GM19372 (cell line): Measurements from ENCODE around the gene FAM210B.
A peak's percentile ranks its signal among the peaks of the same experiment; 100 is the strongest.
"Not testable (repeated sequence)": the region's sequence is repeated elsewhere in the genome, so short reads cannot be mapped to it uniquely, and the experiment has no call there.

Experiments
- ATAC-seq: cut with Tn5 transposase; IDR thresholded peaks from one replicate; pipeline ENCODE4 v1.9.1; 2021; ENCODE audit warnings: mild to moderate bottlenecking, low read depth, moderate library complexity; ENCODE audit not compliant: unreplicated experiment

FAM210B gene

DNA sequence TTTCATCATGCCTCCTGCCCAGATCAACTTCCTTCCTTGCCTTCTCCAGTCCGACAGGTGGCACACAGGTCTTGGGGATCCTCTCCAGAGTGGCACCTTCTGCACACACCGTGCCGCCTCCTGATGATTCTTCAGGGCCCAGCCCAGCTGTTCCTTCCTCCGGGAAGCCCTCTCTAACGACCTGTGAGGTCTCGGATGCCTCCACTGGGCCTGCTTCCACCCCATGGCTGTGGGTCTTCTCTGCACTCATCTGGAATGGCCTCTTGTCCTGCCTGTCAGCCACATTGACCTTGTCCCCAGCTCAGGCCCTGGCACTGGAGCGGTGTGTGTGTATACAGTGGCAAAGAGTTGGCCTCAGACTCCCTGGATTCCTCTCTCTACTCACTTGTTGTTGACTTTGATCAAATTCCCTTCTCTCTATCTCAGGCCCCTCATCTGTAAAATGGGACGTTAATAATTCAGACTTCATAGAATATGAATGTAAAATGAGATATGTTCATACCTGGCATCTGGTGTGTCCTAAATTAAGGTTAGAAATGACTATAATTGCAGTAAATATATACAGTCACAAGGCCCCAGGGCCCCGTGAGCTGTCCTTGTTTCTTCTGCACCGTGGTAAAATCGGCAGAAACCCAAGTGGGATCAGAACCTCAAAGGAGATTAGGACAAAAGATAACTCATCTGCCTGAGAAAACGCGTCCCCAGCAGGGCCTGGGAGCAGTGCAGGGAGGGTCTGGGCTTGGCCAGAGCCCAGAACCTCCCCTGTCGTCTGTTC, 1.5 kb downstream of the FAM210B start:
- ATAC-seq: no peak

DNA sequence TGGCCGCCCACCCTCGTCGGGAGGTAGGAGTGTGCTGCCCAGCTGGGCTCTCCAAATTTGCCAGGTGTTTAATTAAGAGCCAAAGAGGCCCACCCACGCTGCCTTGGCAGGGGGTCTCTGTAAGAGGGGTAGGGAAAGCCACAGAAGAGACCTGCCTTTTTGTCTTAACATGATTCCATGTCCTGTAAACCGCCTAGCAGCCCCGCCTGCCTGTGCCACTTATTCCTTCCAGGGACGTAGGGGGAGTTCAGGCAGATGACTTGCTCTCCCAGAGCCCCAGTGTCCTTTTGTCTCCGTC, 2.1 kb downstream of the FAM210B start:
- no peak for ATAC-seq

DNA sequence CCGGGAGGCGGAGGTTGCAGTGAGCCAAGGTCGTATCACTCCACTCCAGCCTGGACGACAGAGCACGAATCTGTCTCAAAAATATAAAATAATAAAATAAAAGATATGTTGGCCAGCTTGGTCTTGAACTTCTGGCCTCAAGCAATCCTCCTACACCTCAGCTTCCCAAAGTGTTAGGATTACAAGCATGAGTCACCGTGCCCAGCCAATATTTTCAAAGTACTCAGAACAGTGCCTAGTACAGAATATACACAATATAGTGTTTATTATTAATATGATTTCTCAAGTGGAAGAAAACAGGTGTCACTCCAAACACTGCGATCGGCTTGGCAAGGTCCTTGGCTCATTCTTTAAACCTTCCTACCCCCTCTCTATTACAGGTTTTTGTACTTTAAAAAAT, 3.1 kb downstream of the FAM210B start:
- ATAC-seq: no peak

DNA sequence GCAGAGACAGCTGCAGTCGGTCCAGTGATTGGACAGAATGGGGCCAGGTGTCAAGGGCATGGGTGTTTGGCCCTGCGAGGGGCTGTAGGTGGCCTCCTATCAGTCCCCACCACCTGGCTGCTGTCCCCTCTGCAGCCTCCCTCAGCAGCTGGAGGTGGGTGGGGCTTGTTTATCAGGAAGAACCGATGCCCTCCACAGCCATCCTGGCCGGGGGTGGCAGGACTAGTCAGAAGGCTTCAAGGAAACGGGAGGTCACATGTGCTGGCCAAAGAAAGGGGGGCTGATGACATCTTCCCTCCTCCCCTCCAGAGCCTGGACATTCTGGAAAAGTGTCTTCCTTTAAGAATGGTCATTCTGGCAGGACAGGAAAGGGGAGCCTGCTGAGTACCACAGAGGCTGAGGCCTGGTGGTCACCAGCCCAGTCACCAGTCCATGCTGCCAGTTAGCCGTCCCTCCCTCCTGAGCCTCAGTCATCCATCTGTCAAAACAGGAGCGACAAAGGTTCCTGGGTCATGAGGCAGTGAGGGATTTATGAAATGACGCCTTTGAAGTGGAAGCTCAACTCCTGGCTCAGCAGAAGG, 4.1 kb downstream of the FAM210B start:
- ATAC-seq: no peak

DNA sequence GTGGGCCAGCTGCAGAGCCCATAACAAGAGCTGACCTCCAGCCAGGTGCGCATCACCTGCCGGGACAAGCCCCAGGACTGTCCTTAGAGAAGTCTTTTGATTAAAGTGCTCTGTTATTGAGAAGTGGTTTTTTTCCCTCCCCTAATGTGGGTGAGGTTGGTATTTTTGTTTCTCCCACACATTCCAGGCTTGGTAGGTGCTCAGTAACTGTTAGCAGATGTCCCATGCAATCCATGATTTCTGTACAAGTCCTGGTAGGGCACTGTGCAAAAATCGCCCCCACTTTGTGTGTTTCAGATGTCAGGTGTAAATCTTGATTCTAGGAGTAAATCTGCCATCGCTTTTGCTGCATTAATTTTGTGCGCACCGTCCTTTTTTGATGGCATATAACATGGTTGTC, 4.7 kb downstream of the FAM210B start:
- no peak for ATAC-seq

DNA sequence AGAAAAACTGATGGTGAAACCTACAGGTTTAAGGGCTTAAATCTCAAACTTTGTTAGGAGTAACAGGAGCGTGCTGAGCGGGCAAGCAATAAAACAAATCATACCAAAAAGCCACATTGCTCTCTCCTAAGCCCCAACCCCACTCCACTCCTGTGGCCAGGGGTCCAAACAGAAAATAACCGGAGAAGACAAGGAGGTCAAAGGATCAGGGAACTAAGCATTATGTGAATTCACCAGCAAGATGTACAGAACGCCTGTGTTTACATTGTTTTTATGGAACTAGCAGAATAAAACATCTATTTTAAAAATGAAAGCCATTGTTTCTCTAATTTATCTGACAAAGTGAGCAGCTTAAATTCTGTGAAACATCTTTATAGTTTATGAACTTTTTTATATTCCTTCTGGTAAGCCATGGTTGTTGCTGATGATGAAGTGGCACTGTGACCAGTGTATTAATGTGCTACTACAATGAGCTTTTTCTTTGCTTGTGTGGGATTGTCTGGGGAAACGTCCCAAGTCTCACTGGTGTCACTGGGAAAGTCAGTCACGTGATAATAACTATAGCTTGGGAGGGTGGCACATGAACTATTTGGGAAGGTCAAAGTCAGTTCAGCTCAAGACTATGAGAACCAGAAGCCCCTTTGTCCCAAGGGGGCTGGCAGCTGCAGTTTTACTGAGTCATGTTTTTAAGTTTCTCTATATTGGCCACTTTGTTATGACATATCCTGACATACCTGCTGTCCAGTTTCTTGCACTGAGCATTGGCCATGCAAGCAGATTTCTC, 9.8 kb downstream of the FAM210B start:
- ATAC-seq: no peak

DNA sequence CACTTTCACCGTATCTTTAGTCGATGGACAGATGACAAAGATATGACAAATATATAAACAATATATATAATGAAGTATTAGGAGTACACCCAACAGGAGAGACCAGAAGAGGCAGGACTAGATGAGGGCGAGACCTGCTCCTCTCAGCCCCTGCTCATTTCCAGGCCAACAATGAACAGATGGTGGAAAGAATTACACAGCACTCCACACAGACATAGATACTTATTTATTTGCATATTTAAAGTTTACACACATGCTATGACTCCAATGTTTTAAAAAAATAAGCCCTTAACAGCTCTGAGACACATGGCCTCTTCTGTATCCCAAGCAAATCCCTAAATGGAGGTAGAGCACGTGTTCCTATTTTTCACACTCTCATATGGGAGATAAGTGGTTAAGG, 10.4 kb downstream of the FAM210B start:
- ATAC-seq: no peak

DNA sequence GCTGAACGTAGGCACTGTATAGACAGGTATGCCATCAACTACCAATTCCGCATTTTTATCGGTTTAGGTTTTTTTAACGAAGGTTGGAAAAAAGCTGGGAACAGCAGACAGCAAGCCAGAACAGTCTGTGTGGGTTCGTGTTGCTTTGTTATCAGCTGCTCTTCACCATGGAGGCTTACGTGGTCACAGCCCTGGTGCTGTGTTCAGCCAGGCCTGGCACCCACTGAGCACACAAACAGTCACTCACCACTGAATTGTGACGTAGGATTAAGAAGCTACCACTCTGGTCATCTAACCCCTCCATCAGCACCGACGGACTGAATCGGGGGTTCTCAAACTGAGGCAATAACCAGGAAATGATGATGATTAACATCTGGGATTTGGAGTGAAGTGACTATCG, 13.2 kb downstream of the FAM210B start:
- ATAC-seq: no peak

DNA sequence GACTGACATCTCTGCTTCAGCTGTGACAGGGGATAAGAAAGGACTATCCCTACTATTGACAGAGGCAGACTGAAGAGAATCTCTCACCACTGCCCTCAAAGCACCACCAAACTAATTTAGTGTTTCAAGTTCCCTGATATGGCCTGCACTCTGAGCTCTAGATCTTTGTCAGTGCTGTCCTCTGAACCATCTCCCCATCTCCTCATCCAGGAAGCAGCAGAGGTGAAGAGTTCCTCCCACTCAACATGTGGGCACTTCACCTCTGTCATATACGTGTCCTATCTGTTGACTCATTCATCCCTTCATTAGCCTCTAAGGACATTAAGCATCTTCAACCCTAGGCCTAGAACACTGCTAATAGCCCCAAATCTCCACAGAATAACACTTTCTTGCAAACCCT, 14.1 kb downstream of the FAM210B start:
- no peak for ATAC-seq

DNA sequence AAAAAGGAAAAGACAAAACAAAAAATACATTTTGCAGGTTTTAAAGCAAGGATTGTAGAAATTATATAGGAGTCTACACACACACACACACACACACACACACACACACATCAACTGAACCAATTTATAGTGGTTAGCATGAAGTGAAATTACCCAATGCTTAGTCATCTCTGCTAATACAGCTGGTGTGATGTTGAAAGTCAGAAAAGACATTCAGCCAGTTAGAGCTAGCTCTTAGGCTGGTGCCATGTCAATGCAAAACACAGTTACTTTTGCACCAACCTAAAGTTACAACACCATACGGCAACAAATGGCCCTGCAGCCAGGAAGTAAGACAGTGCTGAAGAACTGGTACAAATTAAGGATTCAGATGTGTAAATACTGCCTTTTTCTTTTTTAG, 15.2 kb downstream of the FAM210B start:
- ATAC-seq: no peak

DNA sequence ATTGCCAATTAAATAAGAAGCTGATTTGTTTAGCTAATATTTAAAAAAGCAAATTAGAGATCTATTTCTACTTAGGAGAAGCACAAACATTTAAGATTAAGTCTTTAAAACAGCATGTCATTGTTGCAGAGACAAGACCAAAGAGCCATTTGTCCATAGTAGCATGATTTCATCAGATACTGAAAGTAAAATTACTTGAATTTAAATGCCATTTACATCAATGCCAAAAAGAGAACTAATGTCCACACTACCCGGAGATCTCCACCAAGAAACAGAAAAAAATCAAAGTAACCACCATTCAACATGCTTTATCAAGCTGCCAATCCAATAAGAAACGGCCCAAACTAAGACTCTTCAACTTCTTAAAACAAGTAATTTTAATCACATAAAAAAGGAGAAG, 17.6 kb downstream of the FAM210B start:
- ATAC-seq: no peak

DNA sequence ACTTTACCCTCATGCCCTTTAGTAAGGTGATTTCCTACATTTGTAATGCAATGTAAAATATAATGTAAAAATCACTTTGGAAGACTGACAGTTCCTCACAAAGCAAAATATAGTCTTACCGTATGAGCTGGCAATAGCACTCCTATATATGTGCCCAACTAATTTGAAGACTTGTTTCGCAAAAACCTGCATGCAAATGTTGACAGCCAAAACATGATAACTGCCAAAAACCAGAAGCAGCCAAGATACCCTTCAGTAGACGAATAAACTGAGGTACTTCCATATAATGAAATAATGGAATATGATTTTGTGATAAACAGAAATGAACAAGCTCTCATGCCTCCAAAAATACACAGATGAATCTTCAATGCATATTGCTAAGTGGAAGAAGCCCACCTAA, 19.6 kb downstream of the FAM210B start:
- ATAC-seq: no peak

DNA sequence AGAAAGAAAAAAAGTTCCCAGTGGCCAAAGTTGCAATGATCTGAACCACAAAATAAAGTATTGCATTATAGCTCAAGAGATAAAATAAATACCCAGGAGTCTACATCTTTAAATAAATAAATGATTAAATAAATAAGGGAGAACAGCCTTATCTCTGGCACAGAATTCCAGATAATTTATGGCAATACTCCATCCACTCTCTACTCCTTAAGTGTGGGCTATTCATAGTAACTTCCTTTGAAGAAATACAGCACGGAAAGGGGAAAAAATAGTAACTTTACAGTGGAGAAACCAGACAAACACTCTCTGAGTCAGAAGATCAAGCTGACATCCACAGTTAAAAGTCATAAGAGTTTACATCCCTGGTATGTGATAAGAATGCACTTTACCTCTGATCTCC, 21.6 kb downstream of the FAM210B start:
- ATAC-seq: no peak

DNA sequence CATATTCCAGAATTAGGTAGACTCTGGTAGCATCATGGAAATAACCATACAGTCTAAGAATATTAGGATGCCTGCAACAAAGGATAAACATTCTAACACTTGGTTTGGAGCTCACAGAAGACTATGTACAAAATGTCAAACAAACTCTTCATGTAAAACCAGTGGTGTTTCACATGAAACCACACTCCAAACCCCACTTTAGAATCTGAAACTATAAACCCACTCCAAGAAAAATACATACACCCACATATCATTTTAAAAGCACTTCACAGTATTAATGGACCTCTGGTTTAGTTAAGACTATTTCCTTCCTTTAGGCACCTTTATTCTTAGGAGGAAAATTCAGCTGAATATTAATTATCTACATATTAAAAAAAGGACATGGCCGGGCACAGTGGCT, 22.7 kb downstream of the FAM210B start:
- peak; percentile 83 for ATAC-seq

DNA sequence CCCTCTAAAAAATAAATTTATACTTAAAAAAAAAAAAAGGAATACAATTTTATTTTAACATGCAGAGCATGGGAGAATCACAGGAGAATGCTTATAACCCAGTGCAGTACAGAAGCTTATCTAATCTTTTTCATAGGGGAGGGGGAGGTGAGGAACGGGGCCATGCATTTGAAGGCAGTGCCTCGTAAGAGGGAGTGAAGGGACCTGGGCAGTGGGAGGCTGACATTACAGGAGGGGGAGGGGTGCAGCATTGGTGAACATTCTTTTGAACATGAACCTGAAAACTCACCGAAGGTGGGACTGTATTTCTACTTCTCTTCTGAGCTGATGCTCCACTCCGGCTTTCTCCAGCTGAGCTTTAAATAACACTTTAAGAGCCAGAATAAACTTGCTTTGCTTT, 23.9 kb downstream of the FAM210B start:
- ATAC-seq: no peak

DNA sequence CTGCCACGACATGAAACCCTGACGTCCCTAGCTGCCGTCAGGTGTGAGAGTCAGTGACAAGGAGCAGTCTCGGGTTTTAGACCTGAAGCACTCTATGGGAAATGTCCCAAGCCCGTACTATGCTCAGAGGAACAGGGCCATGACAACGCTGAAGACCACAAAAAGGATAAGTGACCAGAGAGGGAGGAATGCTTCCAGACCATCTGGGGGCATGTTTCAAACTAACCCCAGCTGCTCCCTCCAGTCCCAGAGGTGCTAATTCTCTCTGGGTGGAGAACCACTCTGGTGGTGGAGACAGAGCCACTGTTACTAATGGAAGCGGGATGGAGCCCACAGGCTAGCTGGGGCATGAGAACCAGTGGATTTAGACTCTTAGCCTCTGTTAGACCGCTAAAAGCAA, 24.6 kb downstream of the FAM210B start:
- ATAC-seq: no peak

DNA sequence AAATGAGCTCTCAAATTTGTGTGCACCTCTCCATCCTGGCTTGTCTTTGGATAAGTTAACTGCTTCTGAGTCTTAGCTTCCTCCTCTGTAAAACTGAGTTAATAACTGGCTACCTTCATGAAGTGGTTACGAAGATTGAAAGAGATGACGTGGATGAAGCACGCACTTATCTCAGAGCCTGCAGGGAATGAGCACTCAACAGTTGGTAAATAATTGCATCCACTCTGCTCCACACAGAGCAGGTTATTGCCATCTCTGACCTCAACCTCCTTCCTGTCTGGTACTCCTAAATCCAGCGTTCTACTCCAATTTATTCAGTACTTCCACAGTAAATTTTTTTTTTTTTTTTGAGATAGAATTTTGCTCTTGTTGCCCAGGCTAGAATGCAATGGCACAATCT, 26.4 kb downstream of the FAM210B start:
- no peak for ATAC-seq

DNA sequence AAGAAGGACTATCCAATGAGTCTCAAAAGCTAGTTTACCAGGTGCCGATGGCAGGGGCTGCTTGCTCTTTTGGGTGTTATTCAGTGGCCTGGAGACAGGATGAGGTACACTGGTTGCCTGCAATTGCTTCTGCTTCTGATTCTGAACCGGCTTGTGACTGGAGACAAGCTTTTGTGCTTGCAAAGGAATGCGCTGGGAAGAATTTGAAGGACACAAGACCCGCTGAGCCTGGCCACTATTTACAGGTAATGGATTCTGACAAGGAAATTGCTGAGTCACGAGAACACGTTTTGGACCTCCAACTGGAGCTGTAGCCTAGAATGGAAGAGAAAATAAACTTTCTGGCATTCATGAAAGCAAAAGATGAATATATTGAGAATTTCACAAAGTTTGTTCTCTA, 27.4 kb downstream of the FAM210B start:
- no peak for ATAC-seq

DNA sequence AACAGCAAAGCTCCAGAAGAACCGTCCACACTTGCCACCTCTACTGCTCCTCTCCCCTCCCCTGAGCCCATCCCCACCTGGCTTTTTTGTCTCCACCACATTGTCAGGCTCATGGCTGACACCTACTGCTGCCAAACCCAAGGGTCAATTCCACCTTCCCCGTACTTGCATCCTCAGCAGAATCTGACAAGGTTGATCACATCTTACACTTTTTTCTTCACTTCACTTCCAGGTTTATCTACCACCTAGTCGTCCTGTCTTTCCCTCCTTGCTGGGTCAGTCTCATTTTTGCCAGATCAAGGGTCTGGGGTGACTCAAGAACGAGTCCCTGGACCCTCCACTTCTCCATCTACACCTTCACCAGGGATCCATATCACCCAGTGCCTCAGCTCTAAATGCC, 30.1 kb downstream of the FAM210B start:
- no peak for ATAC-seq

DNA sequence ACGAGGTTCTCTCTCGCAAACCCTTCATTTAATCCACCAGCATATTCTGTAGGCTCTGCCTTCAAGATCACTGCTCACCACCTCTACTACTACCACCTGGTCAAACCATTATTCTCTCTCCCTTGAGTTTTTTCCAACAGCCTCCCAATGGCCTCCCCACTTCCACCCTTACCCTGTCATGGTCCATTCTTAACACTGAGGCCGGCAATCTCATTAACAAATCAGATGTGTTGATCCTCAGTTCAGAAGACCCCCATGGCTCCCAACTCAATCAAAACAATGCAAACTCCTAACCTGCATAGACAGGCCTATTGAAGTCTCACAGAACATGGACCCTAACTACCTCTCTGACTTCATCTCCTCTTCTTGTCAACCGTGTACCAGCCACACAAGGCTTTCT, 31.0 kb downstream of the FAM210B start:
- no peak for ATAC-seq

DNA sequence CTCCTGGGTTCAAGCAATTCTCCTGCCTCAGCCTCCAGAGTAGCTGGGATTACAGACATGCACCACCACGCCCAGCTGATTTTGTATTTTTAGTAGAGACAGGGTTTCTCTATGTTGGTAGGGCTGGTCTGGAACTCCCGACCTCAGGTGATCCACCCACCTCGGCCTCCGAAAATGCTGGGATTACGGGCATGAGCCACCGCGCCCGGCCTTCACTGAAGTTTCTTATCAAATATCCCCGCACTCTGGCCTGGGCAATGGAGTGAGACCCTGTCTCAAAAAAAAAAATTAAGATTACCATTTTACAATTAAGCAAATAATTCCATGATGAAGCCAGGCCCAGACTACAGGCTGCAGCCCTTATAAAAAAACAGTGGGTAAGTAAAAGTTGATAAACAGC, 31.6 kb downstream of the FAM210B start:
- ATAC-seq: not testable (repeated sequence)

DNA sequence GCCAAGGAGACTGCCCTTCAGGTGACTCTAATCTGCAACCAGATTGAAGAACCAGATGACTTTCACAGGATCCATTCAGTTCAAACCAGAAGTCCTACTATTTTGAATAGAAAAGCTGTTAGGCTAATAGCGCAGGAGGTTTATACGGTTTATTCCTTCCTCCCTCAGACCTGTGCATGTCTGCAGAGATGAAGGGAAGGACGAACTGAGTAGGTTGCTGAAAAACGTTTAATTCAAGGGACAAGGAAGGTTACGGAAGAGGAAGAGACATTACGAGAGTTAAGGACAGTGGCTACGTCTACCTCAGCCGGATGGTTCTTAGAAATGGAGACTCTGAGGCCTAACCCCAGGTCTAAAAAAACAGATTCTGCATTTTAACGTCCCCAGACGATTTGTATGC, 32.3 kb downstream of the FAM210B start:
- ATAC-seq: no peak
